Fibroblast of pulmonary artery (primary cell): ENCODE measurements around the gene TAS2R13.

Source experiments
- DNase-seq: peaks from one replicate; pipeline ENCODE4 v3.0.0-alpha.2; 2010; ENCODE audit warnings: low read depth
- H3K4me3 ChIP-seq: replicated peaks from 2 replicates; pipeline ENCODE4 v1.5.1; 2011; ENCODE audit warnings: low read depth, mild to moderate bottlenecking, control low read depth, low read length, moderate library complexity
- TF ChIP-seq, protein P1 (sequence below): IDR thresholded peaks from 2 replicates; pipeline ENCODE4 v1.5.1; 2011; ENCODE audit warnings: mild to moderate bottlenecking, control low read depth, low read length, inconsistent platforms; ENCODE audit errors: missing control alignments

Gene TAS2R13, protein sequence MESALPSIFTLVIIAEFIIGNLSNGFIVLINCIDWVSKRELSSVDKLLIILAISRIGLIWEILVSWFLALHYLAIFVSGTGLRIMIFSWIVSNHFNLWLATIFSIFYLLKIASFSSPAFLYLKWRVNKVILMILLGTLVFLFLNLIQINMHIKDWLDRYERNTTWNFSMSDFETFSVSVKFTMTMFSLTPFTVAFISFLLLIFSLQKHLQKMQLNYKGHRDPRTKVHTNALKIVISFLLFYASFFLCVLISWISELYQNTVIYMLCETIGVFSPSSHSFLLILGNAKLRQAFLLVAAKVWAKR

DNA sequence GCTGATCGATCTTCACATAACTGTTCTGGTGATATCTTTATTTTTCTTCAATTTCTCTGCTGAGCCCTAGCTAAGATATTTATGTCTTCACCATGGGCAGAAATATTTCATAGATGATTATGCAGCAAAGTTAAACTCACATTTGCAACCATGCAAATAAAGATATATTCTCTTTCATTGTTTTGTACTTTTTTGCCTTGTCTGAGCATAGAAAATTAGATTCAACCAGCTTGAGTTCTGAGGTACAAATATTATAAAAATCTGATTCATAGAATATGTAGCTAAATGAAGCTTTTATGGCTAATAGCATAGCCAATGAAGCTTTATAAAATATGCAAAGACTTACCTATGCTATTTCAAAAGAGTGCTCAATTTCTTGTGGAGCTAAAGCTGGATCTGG lies at the start of gene TAS2R13:
Gene TAS2R13, minus strand, starts transcription at position 101 of the 400 bp plus-strand sequence. CDS start 264 bp downstream, outside the sequence.
- TF ChIP-seq, protein P1, sequence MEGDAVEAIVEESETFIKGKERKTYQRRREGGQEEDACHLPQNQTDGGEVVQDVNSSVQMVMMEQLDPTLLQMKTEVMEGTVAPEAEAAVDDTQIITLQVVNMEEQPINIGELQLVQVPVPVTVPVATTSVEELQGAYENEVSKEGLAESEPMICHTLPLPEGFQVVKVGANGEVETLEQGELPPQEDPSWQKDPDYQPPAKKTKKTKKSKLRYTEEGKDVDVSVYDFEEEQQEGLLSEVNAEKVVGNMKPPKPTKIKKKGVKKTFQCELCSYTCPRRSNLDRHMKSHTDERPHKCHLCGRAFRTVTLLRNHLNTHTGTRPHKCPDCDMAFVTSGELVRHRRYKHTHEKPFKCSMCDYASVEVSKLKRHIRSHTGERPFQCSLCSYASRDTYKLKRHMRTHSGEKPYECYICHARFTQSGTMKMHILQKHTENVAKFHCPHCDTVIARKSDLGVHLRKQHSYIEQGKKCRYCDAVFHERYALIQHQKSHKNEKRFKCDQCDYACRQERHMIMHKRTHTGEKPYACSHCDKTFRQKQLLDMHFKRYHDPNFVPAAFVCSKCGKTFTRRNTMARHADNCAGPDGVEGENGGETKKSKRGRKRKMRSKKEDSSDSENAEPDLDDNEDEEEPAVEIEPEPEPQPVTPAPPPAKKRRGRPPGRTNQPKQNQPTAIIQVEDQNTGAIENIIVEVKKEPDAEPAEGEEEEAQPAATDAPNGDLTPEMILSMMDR = no peak
- no peak within 1 kb of the TSS for H3K4me3 ChIP-seq
- DNase-seq = no peak

DNA sequence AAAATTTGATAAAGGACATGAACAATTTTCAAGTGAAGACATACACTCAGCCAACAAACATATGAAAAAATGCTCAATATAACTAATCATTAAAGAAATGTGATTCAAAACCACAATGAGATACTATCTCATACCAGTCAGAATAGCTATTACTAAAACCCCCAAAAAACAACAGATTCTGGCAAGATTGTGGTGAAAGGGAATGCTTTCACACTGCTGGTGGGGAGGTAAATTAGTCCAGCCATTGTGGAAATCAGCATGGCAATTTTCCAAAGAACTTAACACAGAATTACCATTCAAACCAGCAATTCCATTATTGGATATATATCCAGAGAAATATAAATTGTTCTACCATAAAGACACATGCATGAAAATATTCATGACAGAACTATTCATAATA lies 48.4 kb upstream of the TAS2R13 start:
- TF ChIP-seq, protein P1 = no peak
- H3K4me3 ChIP-seq = no peak overlapping the region
- peak; percentile 14 for DNase-seq

DNA sequence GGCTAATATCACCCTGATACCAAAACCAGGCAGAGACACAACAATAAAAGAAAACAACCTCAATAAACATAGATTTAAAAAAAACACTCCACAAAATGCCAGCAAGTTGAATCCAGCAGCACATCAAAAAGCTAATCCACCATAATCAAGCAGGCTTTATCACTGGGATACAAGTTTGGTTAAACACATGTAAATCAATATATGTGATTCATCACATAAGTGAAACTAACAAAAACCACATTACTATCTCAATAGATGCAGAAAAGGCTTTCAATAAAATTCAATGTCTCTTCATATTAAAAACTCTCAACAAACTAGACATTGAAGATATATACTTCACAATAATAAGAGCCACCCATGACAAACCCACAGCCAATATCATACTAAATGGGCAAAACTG lies 46.7 kb upstream of the TAS2R13 start:
- no peak overlapping the region for H3K4me3 ChIP-seq
- DNase-seq = no peak
- TF ChIP-seq, protein P1 = no peak

DNA sequence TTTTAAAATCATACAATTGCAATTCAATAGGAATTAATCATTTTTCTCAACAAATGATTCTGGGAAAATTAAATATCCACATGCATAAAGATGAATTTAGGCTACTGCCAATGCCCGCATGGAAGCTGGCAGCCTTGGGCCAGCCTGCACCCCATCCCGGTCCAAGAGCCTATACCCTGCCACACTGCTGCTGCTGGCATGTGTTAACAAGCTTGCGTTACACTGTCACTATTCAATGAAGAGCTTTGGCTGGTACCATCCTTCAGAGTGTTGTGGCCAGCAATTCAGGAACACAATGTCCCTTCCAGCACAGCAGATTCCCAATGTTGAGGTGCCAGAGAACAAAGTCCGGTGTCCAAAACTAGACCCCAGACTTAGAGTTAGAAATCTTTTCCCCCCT lies 43.3 kb upstream of the TAS2R13 start:
- no peak for DNase-seq
- no peak overlapping the region for H3K4me3 ChIP-seq
- TF ChIP-seq, protein P1 = no peak

- no peak overlapping the region for H3K4me3 ChIP-seq
- no peak for DNase-seq
- TF ChIP-seq, protein P1 = no peak
Measured at GRCh38 chr12:10943167-10943566, 33.8 kb upstream of the TAS2R13 start.

GRCh38 chr12:10941916-10942607 lies 32.7 kb upstream of the TAS2R13 start:
- TF ChIP-seq, protein P1 = no peak
- DNase-seq = no peak
- H3K4me3 ChIP-seq = no peak overlapping the region
